RWPE2 (cell line): ENCODE measurements around the gene NASP.

Experiments
- ATAC-seq: fragments of 200-7000 bp; cut with Tn5 transposase; 3 replicates; pipeline ENCODE4 v1.9.1; 2021; ENCODE audit warnings: low read depth
- DNase-seq: peaks from one replicate; pipeline ENCODE4 v3.0.0-alpha.2; 2020; ENCODE audit warnings: low spot score
- H3K27ac ChIP-seq: fragments of 450-650 bp; 2 replicates; pipeline ENCODE4 v1.5.1; 2017; ENCODE audit warnings: mild to moderate bottlenecking; ENCODE audit not compliant: poor library complexity, severe bottlenecking
- H3K27me3 ChIP-seq: fragments of 250-450 bp; sonication (Bioruptor Pico); 2 replicates; pipeline ENCODE4 v1.5.1; 2021; ENCODE audit warnings: mild to moderate bottlenecking, moderate library complexity; ENCODE audit not compliant: insufficient read depth, poor library complexity, severe bottlenecking
- H3K36me3 ChIP-seq: fragments of 250-450 bp; sonication (Bioruptor Pico); 2 replicates; pipeline ENCODE4 v1.5.1; 2020; ENCODE audit warnings: low read depth, mild to moderate bottlenecking, moderate library complexity
- H3K4me1 ChIP-seq: fragments of 250-450 bp; sonication (Bioruptor Pico); 2 replicates; pipeline ENCODE4 v1.5.1; 2021; ENCODE audit warnings: mild to moderate bottlenecking, moderate library complexity; ENCODE audit not compliant: insufficient read depth, poor library complexity, severe bottlenecking
- H3K4me3 ChIP-seq: fragments of 250-450 bp; sonication (Bioruptor Pico); 2 replicates; pipeline ENCODE4 v1.5.1; 2021; ENCODE audit warnings: mild to moderate bottlenecking, moderate library complexity; ENCODE audit not compliant: severe bottlenecking
- H3K9me3 ChIP-seq: fragments of 250-450 bp; sonication (Bioruptor Pico); 2 replicates; pipeline ENCODE4 v1.5.1; 2021; ENCODE audit warnings: mild to moderate bottlenecking, moderate library complexity; ENCODE audit not compliant: severe bottlenecking
- TF ChIP-seq, protein P1 (sequence below): fragments of 450-650 bp; IDR thresholded peaks from one replicate; pipeline ENCODE4 v1.5.1; 2017; ENCODE audit warnings: mild to moderate bottlenecking, moderate library complexity; ENCODE audit not compliant: poor library complexity, severe bottlenecking

NASP gene

GRCh38 chr1:45554198-45554597 lies 29.6 kb upstream of the NASP start:
- peaks cover 22% of the 10 kb centered on the region for H3K4me1 ChIP-seq
- TF ChIP-seq, protein P1, sequence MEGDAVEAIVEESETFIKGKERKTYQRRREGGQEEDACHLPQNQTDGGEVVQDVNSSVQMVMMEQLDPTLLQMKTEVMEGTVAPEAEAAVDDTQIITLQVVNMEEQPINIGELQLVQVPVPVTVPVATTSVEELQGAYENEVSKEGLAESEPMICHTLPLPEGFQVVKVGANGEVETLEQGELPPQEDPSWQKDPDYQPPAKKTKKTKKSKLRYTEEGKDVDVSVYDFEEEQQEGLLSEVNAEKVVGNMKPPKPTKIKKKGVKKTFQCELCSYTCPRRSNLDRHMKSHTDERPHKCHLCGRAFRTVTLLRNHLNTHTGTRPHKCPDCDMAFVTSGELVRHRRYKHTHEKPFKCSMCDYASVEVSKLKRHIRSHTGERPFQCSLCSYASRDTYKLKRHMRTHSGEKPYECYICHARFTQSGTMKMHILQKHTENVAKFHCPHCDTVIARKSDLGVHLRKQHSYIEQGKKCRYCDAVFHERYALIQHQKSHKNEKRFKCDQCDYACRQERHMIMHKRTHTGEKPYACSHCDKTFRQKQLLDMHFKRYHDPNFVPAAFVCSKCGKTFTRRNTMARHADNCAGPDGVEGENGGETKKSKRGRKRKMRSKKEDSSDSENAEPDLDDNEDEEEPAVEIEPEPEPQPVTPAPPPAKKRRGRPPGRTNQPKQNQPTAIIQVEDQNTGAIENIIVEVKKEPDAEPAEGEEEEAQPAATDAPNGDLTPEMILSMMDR, result no peak
- H3K36me3 ChIP-seq, result peaks cover 37% of the 10 kb centered on the region
- H3K27ac ChIP-seq, result no peak overlapping the region
- H3K9me3 ChIP-seq, result no peaks in the 10 kb centered on the region
- H3K27me3 ChIP-seq, result no peaks in the 10 kb centered on the region
- DNase-seq, result no peak
- no peak overlapping the region for H3K4me3 ChIP-seq
- no peak for ATAC-seq

GRCh38 chr1:45557422-45557944 lies 26.4 kb upstream of the NASP start:
- peaks cover 55% of the 10 kb centered on the region for H3K36me3 ChIP-seq
- no peak overlapping the region for H3K4me3 ChIP-seq
- ATAC-seq (peak; percentile 84), DNase-seq (no peak)
- peaks cover 13% of the 10 kb centered on the region for H3K4me1 ChIP-seq
- TF ChIP-seq, protein P1, result no peak
- H3K27me3 ChIP-seq, result no peaks in the 10 kb centered on the region
- H3K9me3 ChIP-seq, result no peaks in the 10 kb centered on the region
- H3K27ac ChIP-seq, result peak overlapping the region; percentile 53

GRCh38 chr1:45563843-45564242 lies 20.0 kb upstream of the NASP start:
- Histone ChIP-seq H3K9me3 (no peaks in the 10 kb centered on the region), H3K27me3 (no peaks in the 10 kb centered on the region), H3K4me1 (no peaks in the 10 kb centered on the region), H3K27ac (no peak overlapping the region), H3K36me3 (peaks cover 56% of the 10 kb centered on the region), H3K4me3 (no peak overlapping the region)
- ATAC-seq, result no peak; the same call in 2 of the 3 replicates
- TF ChIP-seq, protein P1, result no peak
- DNase-seq, result no peak

- Histone ChIP-seq H3K36me3 (peaks cover 49% of the 10 kb centered on the region), H3K4me1 (no peaks in the 10 kb centered on the region), H3K27ac (no peak overlapping the region), H3K9me3 (no peaks in the 10 kb centered on the region), H3K27me3 (no peaks in the 10 kb centered on the region), H3K4me3 (no peak overlapping the region)
- TF ChIP-seq, protein P1, result no peak
- DNase-seq, result no peak
- ATAC-seq, result no peak
Observed at GRCh38 chr1:45566722-45567121, 17.1 kb upstream of the NASP start.

DNA sequence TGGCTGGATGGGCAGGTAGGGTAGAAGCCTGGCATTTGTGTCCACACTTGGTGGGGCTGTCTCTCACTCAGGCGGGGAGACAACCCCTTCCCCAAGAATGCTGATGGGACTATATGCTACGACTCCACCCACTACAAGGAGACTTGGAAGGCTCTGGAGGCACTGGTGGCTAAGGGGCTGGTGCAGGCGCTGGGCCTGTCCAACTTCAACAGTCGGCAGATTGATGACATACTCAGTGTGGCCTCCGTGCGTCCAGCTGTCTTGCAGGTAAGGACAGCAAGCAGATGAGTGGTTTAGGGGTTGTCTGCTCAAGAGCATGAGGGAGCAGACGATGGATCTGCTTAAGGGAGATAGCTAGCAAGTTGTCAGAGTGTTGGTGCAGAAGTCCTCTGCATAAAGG lies 15.9 kb upstream of the NASP start:
- Histone ChIP-seq H3K27ac (no peak overlapping the region), H3K4me1 (no peaks in the 10 kb centered on the region), H3K27me3 (no peaks in the 10 kb centered on the region), H3K9me3 (no peaks in the 10 kb centered on the region), H3K4me3 (no peak overlapping the region), H3K36me3 (peaks cover 39% of the 10 kb centered on the region)
- no peak for DNase-seq
- ATAC-seq, result no peak
- TF ChIP-seq, protein P1, result no peak
